Sigmoid colon (tissue), 4 donors: ENCODE data around the gene IFNA13.

Source experiments
- CTCF ChIP-seq, 4 experiments: fragments of 450-650 bp in 3 of 4; fragments of 200-600 bp in 1 of 4; IDR thresholded peaks; one replicate each; pipeline ENCODE4 v1.5.1; 2016 to 2019; ENCODE audit warnings: antibody characterized with exemption in 4 of 4, mild to moderate bottlenecking in 3 of 4, moderate library complexity in 2 of 4
- POLR2AphosphoS5 ChIP-seq, 4 donors: sonication (generic); formaldehyde crosslinking; IDR thresholded peaks; one replicate each; pipeline ENCODE4 v1.6.1; 2017; ENCODE audit warnings: antibody characterized with exemption in 4 of 4

GRCh38 chr9:21324047-21324446, 43.8 kb downstream of the IFNA13 start:
- TF ChIP-seq CTCF (IDR thresholded peaks at IDR 0.05) = no peak
- TF ChIP-seq POLR2AphosphoS5 (IDR thresholded peaks at IDR 0.05) = no peak
